ENCODE data around the gene ALK.

ALK gene

GRCh38 chr2:29643196-29643595 is 278.2 kb downstream of the ALK start:
- DNase-seq = no peak

DNA sequence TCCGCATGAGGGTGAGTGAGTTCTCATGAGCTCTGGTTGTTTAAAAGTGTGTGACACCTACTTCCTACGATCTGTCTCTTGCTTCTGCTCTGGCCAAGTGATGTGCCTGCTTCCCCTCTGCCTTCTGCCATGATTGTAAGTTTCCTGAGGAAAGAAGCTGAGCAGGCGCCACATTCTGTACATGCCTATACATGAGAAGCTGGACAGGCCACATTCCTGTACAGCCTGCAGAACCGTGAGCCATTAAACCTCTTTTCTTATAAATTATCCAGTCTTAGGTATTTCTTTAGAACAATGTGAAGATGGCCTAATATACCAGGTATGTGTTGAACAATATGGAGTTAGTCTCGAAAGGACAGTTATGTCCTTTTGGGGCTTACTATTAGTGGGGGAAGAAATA is 281.0 kb downstream of the ALK start:
- no peak for DNase-seq

GRCh38 chr2:29638641-29639040 is 282.7 kb downstream of the ALK start:
- DNase-seq = no peak

- no peak for DNase-seq
Measured at GRCh38 chr2:29634916-29635315, 286.5 kb downstream of the ALK start.

DNA sequence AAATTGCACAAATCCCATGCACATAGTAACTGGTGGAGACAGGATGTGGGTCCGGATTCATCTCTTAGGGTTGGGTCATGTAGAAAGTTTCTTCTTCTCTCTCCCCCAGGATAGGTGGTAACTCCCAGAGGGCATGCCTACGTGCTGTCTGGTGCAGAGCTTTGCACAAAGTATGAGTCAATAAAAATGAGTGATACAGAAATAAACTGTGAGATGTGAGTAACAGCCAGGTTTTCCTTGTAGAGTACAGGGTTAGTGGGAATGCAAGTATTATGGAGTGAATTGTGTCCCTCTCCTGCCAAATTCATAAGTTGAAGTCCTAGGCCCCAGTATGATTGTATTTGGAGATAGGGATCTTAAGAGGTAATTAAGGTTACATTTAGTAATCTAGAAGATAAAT is 289.4 kb downstream of the ALK start:
- no peak for DNase-seq

GRCh38 chr2:29629495-29629894 is 291.9 kb downstream of the ALK start:
- no peak for DNase-seq

DNA sequence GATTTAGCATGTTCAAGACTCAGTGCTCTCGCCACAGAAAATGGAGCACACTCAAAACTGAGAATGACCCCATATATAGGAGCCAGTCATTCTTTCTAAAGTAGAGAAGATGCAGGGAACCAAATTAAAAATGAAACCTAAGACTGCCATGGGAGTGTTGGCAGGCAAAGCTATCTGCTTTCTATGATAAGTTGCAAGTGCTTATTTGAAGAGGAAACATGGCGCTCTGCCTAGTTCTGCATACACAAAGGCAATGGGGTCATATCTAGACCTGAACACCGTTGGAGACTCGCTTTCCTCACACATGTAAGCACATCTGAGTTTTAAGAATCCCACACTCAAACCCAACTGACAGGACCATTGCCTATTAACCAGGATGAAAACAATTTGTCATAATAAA is 292.5 kb downstream of the ALK start:
- no peak for DNase-seq

GRCh38 chr2:29628108-29628745 is 293.2 kb downstream of the ALK start:
- no peak for DNase-seq

- DNase-seq = no peak
Measured at GRCh38 chr2:29627279-29627711, 294.1 kb downstream of the ALK start.

DNA sequence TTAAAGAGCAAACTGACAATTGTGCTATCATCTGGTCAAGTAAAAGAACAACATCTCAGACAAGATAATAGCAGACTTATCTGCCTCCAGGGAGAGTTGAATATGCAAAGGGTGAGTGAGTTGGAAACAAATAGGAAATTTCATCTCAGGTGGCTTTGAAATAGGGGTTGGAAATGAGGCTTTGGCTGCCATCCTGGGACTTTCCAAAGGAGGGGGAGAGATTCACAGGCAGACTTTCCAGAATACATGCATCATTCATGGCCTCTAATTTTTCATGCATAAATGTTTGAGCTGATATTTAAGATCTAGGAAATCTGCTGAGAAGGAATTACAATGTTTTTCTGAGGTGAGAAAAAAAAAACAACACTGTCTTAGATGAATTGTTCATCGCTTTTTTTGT is 300.5 kb downstream of the ALK start:
- DNase-seq = no peak

DNA sequence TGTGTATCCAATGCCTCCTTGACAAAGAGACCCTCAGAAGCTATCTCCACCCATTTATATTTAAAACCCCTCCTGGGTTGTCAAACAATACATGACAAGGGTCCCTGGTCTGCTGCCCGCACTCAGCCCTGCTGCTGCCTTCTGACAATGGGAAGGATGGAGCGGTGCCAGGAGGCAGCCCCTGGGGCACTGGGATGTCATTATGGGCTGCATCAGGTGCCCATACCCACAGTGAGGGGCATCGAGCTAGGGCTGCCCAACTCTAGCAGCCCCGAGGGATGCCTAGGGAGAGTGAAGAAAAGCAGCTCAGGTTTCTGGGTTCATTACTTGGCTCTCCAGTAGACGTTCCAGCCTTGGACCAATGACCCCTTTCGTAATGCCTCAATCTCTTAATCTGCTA is 301.7 kb downstream of the ALK start:
- no peak for DNase-seq

DNA sequence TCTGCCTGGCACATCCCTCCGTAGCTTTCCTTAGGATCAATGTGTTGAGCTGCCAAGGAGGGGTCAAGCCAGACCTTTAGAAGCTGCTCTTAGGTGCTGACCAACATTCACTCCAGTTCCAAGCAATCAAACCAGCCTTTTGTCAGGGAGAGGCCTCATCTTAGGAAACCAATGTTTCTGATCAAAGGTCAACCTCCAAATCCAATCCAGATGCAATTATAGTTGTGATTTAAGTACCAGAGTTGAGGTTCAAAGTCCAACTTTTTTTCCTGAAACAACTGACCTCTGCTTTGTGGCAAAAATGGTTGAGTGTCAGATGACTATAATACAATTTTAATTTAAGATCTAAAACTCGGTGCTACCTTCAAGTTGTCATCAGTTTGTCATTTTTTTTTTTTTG is 303.4 kb downstream of the ALK start:
- no peak for DNase-seq

DNA sequence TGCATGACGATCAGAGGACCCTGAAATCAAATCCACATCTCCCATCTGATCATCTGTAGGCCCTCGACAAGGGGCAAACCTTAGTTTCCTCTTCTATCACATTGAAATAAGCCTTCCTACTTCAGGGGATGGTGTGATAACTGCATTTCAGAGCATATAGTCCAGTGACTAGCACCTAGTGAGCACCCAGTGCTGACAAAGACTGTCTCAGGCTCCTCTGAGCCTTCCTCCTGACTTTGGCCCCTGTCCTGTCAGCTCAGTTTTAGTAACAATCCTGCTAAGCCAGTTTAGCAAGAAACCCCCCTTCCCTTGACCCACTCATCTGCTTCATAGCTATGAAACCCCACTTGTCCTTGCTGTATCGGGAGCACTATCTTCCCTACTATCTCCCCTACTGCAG is 304.0 kb downstream of the ALK start:
- DNase-seq = no peak

GRCh38 chr2:29616569-29616968 is 304.8 kb downstream of the ALK start:
- no peak for DNase-seq

GRCh38 chr2:29615841-29616240 is 305.5 kb downstream of the ALK start:
- no peak for DNase-seq

- no peak for DNase-seq
Measured at GRCh38 chr2:29615183-29615582, 306.2 kb downstream of the ALK start.

DNA sequence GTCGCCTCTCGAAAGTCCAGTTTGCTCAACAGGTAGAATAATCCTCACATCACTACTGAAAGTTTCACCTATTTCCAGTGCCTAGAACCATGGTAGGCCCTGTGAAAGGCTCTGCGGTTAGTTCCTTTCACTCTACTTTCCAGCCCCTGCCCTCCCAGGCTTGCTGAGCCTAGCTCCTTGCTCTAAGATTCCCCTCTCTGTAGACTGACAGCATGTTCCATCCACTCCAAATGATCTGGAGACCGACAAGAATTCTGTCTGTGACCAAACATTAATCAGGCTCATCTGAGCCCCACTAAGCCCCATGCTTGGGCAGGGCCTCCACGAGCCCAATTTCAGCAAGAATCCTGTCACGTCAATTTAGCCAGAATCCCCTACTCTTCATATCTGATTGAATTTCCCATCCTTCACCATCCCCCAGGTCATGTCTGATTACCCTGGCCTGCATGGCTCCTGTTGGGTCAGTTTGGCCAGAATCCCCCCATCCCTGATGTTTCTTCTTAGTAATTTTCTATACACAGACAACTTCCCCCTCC is 307.0 kb downstream of the ALK start:
- no peak for DNase-seq

- no peak for DNase-seq
Measured at GRCh38 chr2:29613792-29614266, 307.6 kb downstream of the ALK start.

DNA sequence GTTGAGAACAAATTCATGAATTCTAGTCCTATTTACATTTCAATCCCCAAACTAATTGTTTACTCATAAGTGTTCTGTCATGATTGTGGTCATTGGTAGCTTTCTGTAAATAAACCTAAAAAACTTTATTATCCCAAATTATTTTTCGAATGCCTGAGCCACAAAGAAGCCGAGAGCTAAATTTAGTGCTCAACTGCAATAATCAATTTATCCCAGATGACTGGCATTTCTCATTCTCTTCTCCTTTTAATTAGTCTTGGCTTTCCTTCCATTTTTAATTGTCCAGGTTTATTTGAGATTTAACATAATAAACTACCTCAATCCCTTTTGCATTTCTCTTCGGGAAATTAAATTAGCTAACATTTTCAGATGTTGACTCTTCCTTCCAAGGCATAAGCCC is 308.3 kb downstream of the ALK start:
- no peak for DNase-seq

GRCh38 chr2:29612568-29612967 is 308.8 kb downstream of the ALK start:
- no peak for DNase-seq

DNA sequence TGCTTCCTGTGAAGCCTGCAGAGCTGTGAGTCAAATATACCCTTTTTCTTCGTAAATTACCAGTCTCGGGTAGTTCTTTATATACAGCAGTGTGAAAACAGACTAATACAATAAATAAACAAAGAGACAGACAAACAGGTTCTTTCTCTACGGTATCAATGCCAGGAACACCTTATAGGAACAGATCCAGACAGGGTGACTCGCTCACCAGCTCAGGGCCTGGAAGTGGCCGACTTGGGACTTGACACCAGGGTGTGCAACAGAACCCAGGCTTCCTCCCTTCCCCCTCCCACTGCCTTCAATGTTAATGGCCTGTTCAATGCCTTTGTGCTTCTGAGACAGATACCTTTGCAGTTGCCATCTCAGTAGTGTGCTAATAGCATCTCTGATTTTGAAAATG is 309.5 kb downstream of the ALK start:
- DNase-seq = no peak

DNA sequence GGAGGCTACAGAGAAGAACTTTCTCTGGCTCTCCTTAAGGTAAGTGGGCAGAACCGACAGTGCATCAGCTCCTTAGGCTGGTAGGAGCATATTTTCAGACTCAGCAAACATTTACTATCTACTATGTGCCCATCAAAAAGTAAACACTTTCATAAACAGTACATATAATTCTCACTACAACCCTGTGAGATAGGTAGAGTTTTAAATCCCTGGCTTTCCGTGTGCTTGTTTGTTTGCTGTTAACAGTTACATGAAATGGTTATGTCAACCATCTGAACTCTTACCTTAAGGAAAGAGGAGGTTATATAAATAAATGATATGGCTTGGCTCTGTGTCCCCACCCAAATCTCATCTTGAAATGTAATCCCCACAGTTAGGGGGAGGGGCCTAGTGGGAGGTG is 310.1 kb downstream of the ALK start:
- DNase-seq = no peak

- no peak for DNase-seq
Measured at GRCh38 chr2:29610569-29610968, 310.8 kb downstream of the ALK start.

DNA sequence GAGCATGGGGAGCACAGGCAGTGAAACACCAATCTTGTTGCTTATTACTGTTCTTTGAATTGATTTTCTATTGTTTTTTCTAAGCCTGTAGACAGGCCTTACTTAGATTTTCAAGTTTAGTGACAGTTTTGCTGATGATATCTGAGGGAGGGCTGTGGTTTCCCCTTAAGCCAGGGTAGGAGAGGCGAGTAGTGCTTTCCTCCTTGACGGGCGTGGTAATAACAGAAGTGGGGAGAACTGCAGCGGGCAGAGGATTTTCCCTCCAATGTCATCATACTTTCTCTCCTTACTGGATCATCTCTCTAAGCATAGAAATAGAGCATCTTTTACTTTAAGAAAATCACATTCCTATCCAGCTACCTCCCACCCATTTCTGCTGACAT is 314.4 kb downstream of the ALK start:
- no peak for DNase-seq
